ENCODE results near the gene DHCR7. TPM values are rescaled to one million over a fixed set of nuclear protein-coding genes. Genes with fewer than 3 reads are reported as not detected.

DHCR7 gene
- polyA plus RNA-seq, 1 donor from 2014 or later: 30.1 TPM

- no peak overlapping the region for H3K4me2 ChIP-seq (ENCODE audit: low read length)
- H3K27ac ChIP-seq (ENCODE audit: low read length): no peak overlapping the region
- H3K4me3 ChIP-seq (ENCODE audit: low read length): no peak overlapping the region
- H2AFZ ChIP-seq (ENCODE audit: low read depth, low read length): no peak overlapping the region
- no peaks in the 10 kb centered on the region for H3K36me3 ChIP-seq (ENCODE audit: insufficient read depth, low read length)
- H4K20me1 ChIP-seq (ENCODE audit: insufficient read depth): no peaks in the 10 kb centered on the region
- TF ChIP-seq POLR2AphosphoS5 (IDR thresholded peaks at IDR 0.05) (no peak), RAD21 (conservative IDR thresholded peaks at IDR 0.05) (no peak), CTCF (IDR thresholded peaks at IDR 0.05; ENCODE audit: poor library complexity, severe bottlenecking) (no peak), EP300 (conservative IDR thresholded peaks at IDR 0.05; ENCODE audit: poor library complexity, severe bottlenecking) (no peak)
- H3K9me3 ChIP-seq (ENCODE audit: low read length): no peaks in the 10 kb centered on the region
- no peaks in the 10 kb centered on the region for H3K27me3 ChIP-seq (ENCODE audit: insufficient read depth, low read depth, low read length)
- no peaks in the 10 kb centered on the region for H3K79me2 ChIP-seq (replicated peaks; ENCODE audit: insufficient read depth, low read length)
- H3K9me2 ChIP-seq (ENCODE audit: insufficient read depth, low read length): no peaks in the 10 kb centered on the region
- H3K9ac ChIP-seq (ENCODE audit: low read length): no peak overlapping the region
- H3F3A ChIP-seq (ENCODE audit: insufficient read depth, low read length, poor library complexity, severe bottlenecking): no peaks in the 10 kb centered on the region
Observed at GRCh38 chr11:71474141-71474770, 26.1 kb upstream of the DHCR7 start.

GRCh38 chr11:71473793-71474080 lies 25.5 kb upstream of the DHCR7 start:
- Histone ChIP-seq H3K4me2 (ENCODE audit: low read length) (no peak overlapping the region), H3K36me3 (ENCODE audit: insufficient read depth, low read length) (no peaks in the 10 kb centered on the region), H3K27ac (ENCODE audit: low read length) (no peak overlapping the region), H4K20me1 (ENCODE audit: insufficient read depth) (no peaks in the 10 kb centered on the region), H3K4me3 (ENCODE audit: low read length) (no peak overlapping the region), H3K9ac (ENCODE audit: low read length) (no peak overlapping the region), H3K9me3 (ENCODE audit: low read length) (no peaks in the 10 kb centered on the region), H3K79me2 (replicated peaks; ENCODE audit: insufficient read depth, low read length) (no peaks in the 10 kb centered on the region), H3K9me2 (ENCODE audit: insufficient read depth, low read length) (no peaks in the 10 kb centered on the region), H3K27me3 (ENCODE audit: insufficient read depth, low read depth, low read length) (no peaks in the 10 kb centered on the region), H2AFZ (ENCODE audit: low read depth, low read length) (no peak overlapping the region), H3F3A (ENCODE audit: insufficient read depth, low read length, poor library complexity, severe bottlenecking) (no peaks in the 10 kb centered on the region)
- TF ChIP-seq SMC3 (conservative IDR thresholded peaks at IDR 0.05; ENCODE audit: poor library complexity) (no peak), EZH2 (IDR thresholded peaks at IDR 0.05; ENCODE audit: borderline replicate concordance, insufficient read depth, low read length, poor library complexity, severe bottlenecking) (no peak), RAD21 (conservative IDR thresholded peaks at IDR 0.05) (no peak), EP300 (conservative IDR thresholded peaks at IDR 0.05; ENCODE audit: poor library complexity, severe bottlenecking) (no peak), CTCF (IDR thresholded peaks at IDR 0.05; ENCODE audit: poor library complexity, severe bottlenecking) (no peak), TAF1 (IDR thresholded peaks at IDR 0.05; ENCODE audit: low read depth) (no peak), MXI1 (conservative IDR thresholded peaks at IDR 0.05; ENCODE audit: poor library complexity, severe bottlenecking) (no peak), POLR2AphosphoS5 (IDR thresholded peaks at IDR 0.05) (no peak), REST (IDR thresholded peaks at IDR 0.05; ENCODE audit: borderline replicate concordance) (no peak)
